Endothelial cell (in vitro differentiated cells): ENCODE measurements around the gene SMIM44. TPM values are rescaled to one million over a fixed set of nuclear protein-coding genes. Genes with fewer than 3 reads are reported as not detected.

ENCODE experiments used
- DNase-seq: peaks from one replicate; pipeline ENCODE4 v3.0.0; 2021; ENCODE audit warnings: low spot score
- H3K27ac Mint-ChIP-seq: one replicate; pipeline ENCODE4 v1.8.0; 2021; ENCODE audit warnings: mixed read lengths, inconsistent platforms; ENCODE audit not compliant: unreplicated experiment
- H3K27me3 Mint-ChIP-seq: one replicate; pipeline ENCODE4 v1.8.0; 2021; ENCODE audit warnings: mild to moderate bottlenecking, moderate library complexity, mixed read lengths, inconsistent platforms; ENCODE audit not compliant: unreplicated experiment
- H3K36me3 Mint-ChIP-seq: one replicate; pipeline ENCODE4 v1.8.0; 2021; ENCODE audit warnings: mild to moderate bottlenecking, low read depth, mixed read lengths, inconsistent platforms; ENCODE audit not compliant: unreplicated experiment
- H3K4me1 Mint-ChIP-seq: one replicate; pipeline ENCODE4 v1.8.0; 2021; ENCODE audit warnings: mild to moderate bottlenecking, mixed read lengths, inconsistent platforms; ENCODE audit not compliant: unreplicated experiment
- H3K4me3 Mint-ChIP-seq: one replicate; pipeline ENCODE4 v1.8.0; 2021; ENCODE audit warnings: mild to moderate bottlenecking, mixed read lengths, inconsistent platforms; ENCODE audit not compliant: unreplicated experiment
- H3K9me3 Mint-ChIP-seq: one replicate; pipeline ENCODE4 v1.8.0; 2021; ENCODE audit warnings: mixed read lengths, inconsistent platforms; ENCODE audit not compliant: unreplicated experiment
- CTCF ChIP-seq: fragments of 200-600 bp; sonication (generic); IDR thresholded peaks from one replicate; pipeline ENCODE4 v1.5.0; 2021; ENCODE audit warnings: antibody characterized with exemption; ENCODE audit not compliant: unreplicated experiment
- total RNA-seq: library from RNA; stranded (reverse); fragmentation: NEBNext Ultra II Directional; extraction: Animal tissue kit (Norgen Biotek cat#: 25700); gene quantifications from one replicate; pipeline ENCODE4 v1.2.1, GENCODE V29; 2021; ENCODE audit not compliant: unreplicated experiment

The SMIM44 gene
- total RNA-seq, 1 donor from 2014 or later, result not detected

GRCh38 chr19:3491396-3492119 lies 8.3 kb upstream of the SMIM44 start:
- DNase-seq, result no peak
- H3K9me3 Mint-ChIP-seq, result no peaks in the 10 kb centered on the region
- H3K36me3 Mint-ChIP-seq, result peaks cover 10% of the 10 kb centered on the region
- H3K27me3 Mint-ChIP-seq, result peaks cover 5% of the 10 kb centered on the region
- no peak overlapping the region for H3K27ac Mint-ChIP-seq
- no peak for TF ChIP-seq CTCF
- H3K4me3 Mint-ChIP-seq, result no peak overlapping the region
- H3K4me1 Mint-ChIP-seq, result no peaks in the 10 kb centered on the region

- H3K36me3 Mint-ChIP-seq, result peaks cover 3% of the 10 kb centered on the region
- H3K27ac Mint-ChIP-seq, result no peak overlapping the region
- H3K4me3 Mint-ChIP-seq, result no peak overlapping the region
- H3K9me3 Mint-ChIP-seq, result no peaks in the 10 kb centered on the region
- no peaks in the 10 kb centered on the region for H3K4me1 Mint-ChIP-seq
- no peak for TF ChIP-seq CTCF
- DNase-seq, result no peak
- H3K27me3 Mint-ChIP-seq, result peaks cover 14% of the 10 kb centered on the region
Measured at GRCh38 chr19:3482507-3483225, 575 bp downstream of the SMIM44 start.

- H3K27ac Mint-ChIP-seq, result no peak overlapping the region
- peaks cover 3% of the 10 kb centered on the region for H3K36me3 Mint-ChIP-seq
- no peaks in the 10 kb centered on the region for H3K9me3 Mint-ChIP-seq
- H3K4me1 Mint-ChIP-seq, result no peaks in the 10 kb centered on the region
- no peak for TF ChIP-seq CTCF
- no peak overlapping the region for H3K4me3 Mint-ChIP-seq
- peaks cover 14% of the 10 kb centered on the region for H3K27me3 Mint-ChIP-seq
- no peak for DNase-seq
Measured at GRCh38 chr19:3481241-3482090, 1.8 kb downstream of the SMIM44 start.

- peaks cover 11% of the 10 kb centered on the region for H3K27me3 Mint-ChIP-seq
Measured at GRCh38 chr19:3480383-3481091, 2.7 kb downstream of the SMIM44 start, which contains the start of gene SMIM24. Gene SMIM24 (minus strand): TSS chr19:3480525. CDS start chr19:3480463, 62 bp downstream.

More at GRCh38 chr19:3480383-3481091, 2.7 kb downstream of the SMIM44 start, which contains the start of gene SMIM24:
- Mint-ChIP-seq H3K4me3 (no peak within 1 kb of the TSS), H3K36me3 (peaks cover 3% of the 10 kb centered on the region), H3K27ac (no peak within 1 kb of the TSS), H3K4me1 (no peaks in the 10 kb centered on the region), H3K9me3 (no peaks in the 10 kb centered on the region)
- no peak for TF ChIP-seq CTCF
- DNase-seq, result no peak
